HCT116 (cell line): ENCODE data around the gene BPTF. TPM values are rescaled to one million over a fixed set of nuclear protein-coding genes. Genes with fewer than 3 reads are reported as not detected.

Source experiments
- ATAC-seq: fragments of 200-7000 bp; cut with Tn5 transposase; 2 replicates; pipeline ENCODE4 v1.9.1; 2020; ENCODE audit warnings: mild to moderate bottlenecking, moderate library complexity
- BruUV-seq: library from RNA; stranded (reverse); fragments of 400-500 nt; replicated peaks from 2 replicates; lab custom pipeline; 2021; lab: Mats Ljungman, UMichigan
- CTCF ChIA-PET: fragments of 300-600 bp; sonication (Branson Sonifier 250); formaldehyde crosslinking; loops from one replicate; lab custom pipeline; 2021; ENCODE audit warnings: antibody characterized with exemption; lab: Charles Lee
- POLR2A ChIA-PET: fragments of 300-600, 350-600 bp; sonication (Branson Sonifier 250); formaldehyde crosslinking; loops from one replicate; lab custom pipeline; 2021; ENCODE audit warnings: antibody characterized with exemption; lab: Charles Lee
- RAD21 ChIA-PET, 2 experiments: fragments of 300-600 bp; sonication (Branson Sonifier 250); formaldehyde crosslinking; loops; one replicate each; lab custom pipeline; 2023; ENCODE audit warnings: low total read pairs in 2 of 2; ENCODE audit not compliant: uncharacterized antibody in 2 of 2, unreplicated experiment in 2 of 2, low non-redundant PET in 1 of 2; lab: Charles Lee
- DNase-seq: peaks from one replicate; pipeline ENCODE4 v3.0.0-alpha.2; 2010; ENCODE audit warnings: low read depth, low spot score
- H2AFZ ChIP-seq: fragments of 200-600 bp; shearing (Covaris generic), sonication (generic); 2 replicates; pipeline ENCODE4 v1.6.1; 2017; ENCODE audit warnings: low read depth, mixed run types, mixed read lengths, antibody characterized with exemption, low read length; ENCODE audit not compliant: poor library complexity, severe bottlenecking
- H3K27ac ChIP-seq: 2 replicates; pipeline ENCODE4 v1.5.1; 2012; ENCODE audit warnings: low read depth, low read length
- H3K27me3 ChIP-seq: fragments of 200-600 bp; sonication (generic); 2 replicates; pipeline ENCODE4 v1.6.1; 2016; ENCODE audit warnings: mixed run types, low read length, mixed read lengths; ENCODE audit not compliant: insufficient read depth
- H3K36me3 ChIP-seq, 2 experiments: fragments of 200-500 bp in 1 of 2; fragments of 200-600 bp in 1 of 2; sonication (Bioruptor generic) in 1 of 2; sonication (generic) in 1 of 2; 2 replicates each; pipeline versions ENCODE4 v1.5.1 to v1.6.1; 2014 to 2016; ENCODE audit warnings: low read length in 2 of 2, inconsistent platforms in 1 of 2, mixed read lengths in 1 of 2, mixed run types in 1 of 2; ENCODE audit not compliant: insufficient read depth in 2 of 2, control insufficient read depth in 1 of 2
- H3K4me1 ChIP-seq, 2 experiments: fragments of 200-600 bp in 1 of 2; sonication (generic) in 1 of 2; 2 replicates each; pipeline versions ENCODE4 v1.5.1 to v1.6.1; 2012 to 2017; ENCODE audit warnings: low read length in 2 of 2, inconsistent platforms in 1 of 2, mild to moderate bottlenecking in 1 of 2, mixed read lengths in 1 of 2, mixed run types in 1 of 2, moderate library complexity in 1 of 2; ENCODE audit not compliant: insufficient read depth in 2 of 2, control insufficient read depth in 1 of 2
- H3K4me2 ChIP-seq: fragments of 200-600 bp; sonication (generic); 2 replicates; pipeline ENCODE4 v1.6.1; 2017; ENCODE audit warnings: mixed run types, low read length, mixed read lengths
- H3K4me3 ChIP-seq, 2 experiments: fragments of 200-600 bp in 1 of 2; sonication (generic) in 1 of 2; replicated peaks in 1 of 2; 2 replicates each; pipeline ENCODE4 v1.5.1; 2011 to 2016; ENCODE audit warnings: low read length in 2 of 2, control low read depth in 1 of 2, low read depth in 1 of 2, mild to moderate bottlenecking in 1 of 2, mixed read lengths in 1 of 2, mixed run types in 1 of 2
- H3K79me2 ChIP-seq: fragments of 200-600 bp; sonication (generic); 2 replicates; pipeline ENCODE4 v1.6.1; 2017; ENCODE audit warnings: mild to moderate bottlenecking, mixed run types, low read length, moderate library complexity, mixed read lengths; ENCODE audit not compliant: insufficient read depth
- H3K9ac ChIP-seq: fragments of 200-600 bp; sonication (generic); 2 replicates; pipeline ENCODE4 v1.6.1; 2016; ENCODE audit warnings: low read length, mixed read lengths
- H3K9me2 ChIP-seq: fragments of 200-600 bp; sonication (generic), shearing (Covaris generic); 2 replicates; pipeline ENCODE4 v1.6.1; 2017; ENCODE audit warnings: mixed run types, mild to moderate bottlenecking, moderate library complexity; ENCODE audit not compliant: insufficient read depth
- H3K9me3 ChIP-seq, 2 experiments: fragments of 200-500 bp in 1 of 2; fragments of 200-600 bp in 1 of 2; sonication (Bioruptor generic) in 1 of 2; sonication (generic) in 1 of 2; 2 replicates each; pipeline ENCODE4 v1.6.1; 2014 to 2017; ENCODE audit warnings: low read length in 2 of 2, mixed read lengths in 2 of 2, inconsistent platforms in 1 of 2, low read depth in 1 of 2, mild to moderate bottlenecking in 1 of 2, mixed run types in 1 of 2, moderate library complexity in 1 of 2; ENCODE audit not compliant: control insufficient read depth in 1 of 2, insufficient read depth in 1 of 2
- H4K20me1 ChIP-seq: fragments of 200-600 bp; sonication (generic), shearing (Covaris generic); 2 replicates; pipeline ENCODE4 v1.6.1; 2017; ENCODE audit warnings: mixed run types, mild to moderate bottlenecking, moderate library complexity; ENCODE audit not compliant: insufficient read depth
- CBX3 ChIP-seq: IDR thresholded peaks from 2 replicates; pipeline ENCODE4 v1.6.1; 2012; ENCODE audit warnings: low read depth
- CEBPB ChIP-seq: IDR thresholded peaks from 2 replicates; pipeline ENCODE4 v1.6.1; 2012; ENCODE audit warnings: low read depth
- EGR1 ChIP-seq: IDR thresholded peaks from 2 replicates; pipeline ENCODE4 v1.6.1; 2012; ENCODE audit warnings: low read depth
- ELF1 ChIP-seq: IDR thresholded peaks from 2 replicates; pipeline ENCODE4 v1.6.1; 2012; ENCODE audit warnings: low read depth, borderline replicate concordance
- EZH2 ChIP-seq: fragments of 200-600 bp; sonication (generic); IDR thresholded peaks from 2 replicates; pipeline ENCODE4 v1.6.1; 2017; ENCODE audit warnings: antibody characterized with exemption, mixed run types
- EZH2phosphoT487 ChIP-seq: fragments of 200-600 bp; IDR thresholded peaks from 2 replicates; pipeline ENCODE4 v1.6.1; 2018; ENCODE audit warnings: antibody characterized with exemption, borderline replicate concordance
- FOSL1 ChIP-seq: IDR thresholded peaks from 2 replicates; pipeline ENCODE4 v1.6.1; 2012; ENCODE audit warnings: low read depth
- JUND ChIP-seq: IDR thresholded peaks from 2 replicates; pipeline ENCODE4 v1.6.1; 2012
- POLR2A ChIP-seq: IDR thresholded peaks from 2 replicates; pipeline ENCODE4 v1.7.0; 2011; ENCODE audit warnings: borderline replicate concordance; ENCODE audit not compliant: insufficient read depth, insufficient read length; ENCODE audit errors: extremely low read depth
- POLR2AphosphoS5 ChIP-seq: IDR thresholded peaks from 2 replicates; pipeline ENCODE4 v1.6.1; 2011; ENCODE audit warnings: mild to moderate bottlenecking, low read depth, low read length, moderate library complexity
- RAD21 ChIP-seq: IDR thresholded peaks from 2 replicates; pipeline ENCODE4 v1.6.1; 2012; ENCODE audit warnings: low read depth, mild to moderate bottlenecking
- SP1 ChIP-seq: IDR thresholded peaks from 2 replicates; pipeline ENCODE4 v1.6.1; 2012; ENCODE audit warnings: low read depth
- SRF ChIP-seq: IDR thresholded peaks from 2 replicates; pipeline ENCODE4 v1.6.1; 2012; ENCODE audit warnings: low read depth
- TCF7L2 ChIP-seq: IDR thresholded peaks from 2 replicates; pipeline ENCODE4 v1.7.0; 2011; ENCODE audit warnings: borderline replicate concordance, inconsistent platforms; ENCODE audit not compliant: insufficient read depth, insufficient read length; ENCODE audit errors: extremely low read depth
- YY1 ChIP-seq: IDR thresholded peaks from 2 replicates; pipeline ENCODE4 v1.6.1; 2011; ENCODE audit warnings: low read length, low read depth, moderate library complexity, mild to moderate bottlenecking; ENCODE audit not compliant: insufficient replicate concordance; ENCODE audit errors: extremely low read depth
- ZFX ChIP-seq: fragments of 450-650 bp; IDR thresholded peaks from 2 replicates; pipeline ENCODE4 v1.6.1; 2017
- ZNF274 ChIP-seq: fragments of 200-500 bp; sonication (Bioruptor generic); IDR thresholded peaks from 2 replicates; pipeline ENCODE4 v1.6.1; 2014; ENCODE audit warnings: mild to moderate bottlenecking, low read depth, low read length, inconsistent platforms
- intact Hi-C: fragments of 100-400 bp; cut with micrococcal nuclease; formaldehyde crosslinking; loops from 2 replicates; pipeline ENCODE4 v1.10.0; 2022
- total RNA-seq: library from RNA; stranded (reverse); gene quantifications from one replicate; pipeline ENCODE4 v1.2.1, GENCODE V29; 2021; ENCODE audit not compliant: unreplicated experiment
- TF ChIP-seq, protein P1 (sequence below): IDR thresholded peaks from 2 replicates; pipeline ENCODE4 v1.6.1; 2011; ENCODE audit warnings: mild to moderate bottlenecking, low read length, moderate library complexity; ENCODE audit not compliant: insufficient replicate concordance; ENCODE audit errors: extremely low read depth
- TF ChIP-seq, protein P2 (sequence below), 3 experiments: fragments of 200-600 bp in 1 of 3; sonication (generic) in 1 of 3; IDR thresholded peaks in 2 of 3; conservative IDR thresholded peaks in 1 of 3; 2 replicates each; pipeline ENCODE4 v1.5.1; 2012 to 2017; ENCODE audit warnings: low read depth in 2 of 3, low read length in 2 of 3, antibody characterized with exemption in 1 of 3, borderline replicate concordance in 1 of 3, control low read depth in 1 of 3, mild to moderate bottlenecking in 1 of 3, mixed read lengths in 1 of 3, mixed run types in 1 of 3, moderate library complexity in 1 of 3; ENCODE audit not compliant: insufficient read depth in 1 of 3
- TF ChIP-seq, protein P3 (sequence below): IDR thresholded peaks from 2 replicates; pipeline ENCODE4 v1.6.1; 2012

Gene BPTF
- total RNA-seq, 1 experiment from 2014 or later, result 114 TPM

DNA sequence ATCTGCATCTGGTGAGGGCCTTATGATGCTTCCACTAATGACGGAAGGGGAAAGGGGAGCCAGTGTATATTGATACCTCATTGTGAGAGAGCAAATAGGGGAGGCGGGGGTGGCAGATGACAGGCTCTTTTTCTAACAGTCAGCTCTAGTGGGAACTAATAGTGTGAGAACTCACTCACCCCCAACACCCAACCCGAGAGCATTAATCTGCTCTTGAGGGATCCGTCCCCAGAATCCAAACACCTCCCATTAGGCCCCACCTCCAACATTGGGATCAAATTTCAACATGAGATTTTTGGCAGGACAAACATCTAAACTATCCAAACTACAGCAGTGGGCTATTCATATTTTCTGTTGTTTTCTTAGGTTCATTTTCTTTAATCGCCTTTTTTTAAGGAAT, 54.4 kb downstream of the BPTF start:
- peaks cover 6% of the 10 kb centered on the region; the same call in 1 of the 2 replicates for H4K20me1 ChIP-seq
- H3K36me3 ChIP-seq, result peaks cover 0 to 4% of the 10 kb centered on the region in 2 experiments; a peak in 2 of 4 replicates
- H3K27me3 ChIP-seq, result no peaks in the 10 kb centered on the region
- TF ChIP-seq EZH2 (no peak), JUND (no peak), EGR1 (no peak), SRF (no peak), TCF7L2 (no peak), EZH2phosphoT487 (no peak), RAD21 (no peak), ZFX (no peak), CBX3 (no peak), SP1 (no peak), YY1 (no peak), POLR2A (no peak), FOSL1 (no peak), CEBPB (no peak), ELF1 (no peak), POLR2AphosphoS5 (no peak), ZNF274 (no peak)
- TF ChIP-seq, protein P1, sequence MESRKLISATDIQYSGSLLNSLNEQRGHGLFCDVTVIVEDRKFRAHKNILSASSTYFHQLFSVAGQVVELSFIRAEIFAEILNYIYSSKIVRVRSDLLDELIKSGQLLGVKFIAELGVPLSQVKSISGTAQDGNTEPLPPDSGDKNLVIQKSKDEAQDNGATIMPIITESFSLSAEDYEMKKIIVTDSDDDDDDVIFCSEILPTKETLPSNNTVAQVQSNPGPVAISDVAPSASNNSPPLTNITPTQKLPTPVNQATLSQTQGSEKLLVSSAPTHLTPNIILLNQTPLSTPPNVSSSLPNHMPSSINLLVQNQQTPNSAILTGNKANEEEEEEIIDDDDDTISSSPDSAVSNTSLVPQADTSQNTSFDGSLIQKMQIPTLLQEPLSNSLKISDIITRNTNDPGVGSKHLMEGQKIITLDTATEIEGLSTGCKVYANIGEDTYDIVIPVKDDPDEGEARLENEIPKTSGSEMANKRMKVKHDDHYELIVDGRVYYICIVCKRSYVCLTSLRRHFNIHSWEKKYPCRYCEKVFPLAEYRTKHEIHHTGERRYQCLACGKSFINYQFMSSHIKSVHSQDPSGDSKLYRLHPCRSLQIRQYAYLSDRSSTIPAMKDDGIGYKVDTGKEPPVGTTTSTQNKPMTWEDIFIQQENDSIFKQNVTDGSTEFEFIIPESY, result no peak
- TF ChIP-seq, protein P2, sequence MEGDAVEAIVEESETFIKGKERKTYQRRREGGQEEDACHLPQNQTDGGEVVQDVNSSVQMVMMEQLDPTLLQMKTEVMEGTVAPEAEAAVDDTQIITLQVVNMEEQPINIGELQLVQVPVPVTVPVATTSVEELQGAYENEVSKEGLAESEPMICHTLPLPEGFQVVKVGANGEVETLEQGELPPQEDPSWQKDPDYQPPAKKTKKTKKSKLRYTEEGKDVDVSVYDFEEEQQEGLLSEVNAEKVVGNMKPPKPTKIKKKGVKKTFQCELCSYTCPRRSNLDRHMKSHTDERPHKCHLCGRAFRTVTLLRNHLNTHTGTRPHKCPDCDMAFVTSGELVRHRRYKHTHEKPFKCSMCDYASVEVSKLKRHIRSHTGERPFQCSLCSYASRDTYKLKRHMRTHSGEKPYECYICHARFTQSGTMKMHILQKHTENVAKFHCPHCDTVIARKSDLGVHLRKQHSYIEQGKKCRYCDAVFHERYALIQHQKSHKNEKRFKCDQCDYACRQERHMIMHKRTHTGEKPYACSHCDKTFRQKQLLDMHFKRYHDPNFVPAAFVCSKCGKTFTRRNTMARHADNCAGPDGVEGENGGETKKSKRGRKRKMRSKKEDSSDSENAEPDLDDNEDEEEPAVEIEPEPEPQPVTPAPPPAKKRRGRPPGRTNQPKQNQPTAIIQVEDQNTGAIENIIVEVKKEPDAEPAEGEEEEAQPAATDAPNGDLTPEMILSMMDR (IDR thresholded peaks at IDR 0.05 in 2 of 3, conservative IDR thresholded peaks at IDR 0.05 in 1 of 3; ENCODE audit: borderline replicate concordance in 1 of 3, insufficient read depth in 1 of 3, low read depth in 2 of 3, low read length in 2 of 3), result no peak
- TF ChIP-seq, protein P3, sequence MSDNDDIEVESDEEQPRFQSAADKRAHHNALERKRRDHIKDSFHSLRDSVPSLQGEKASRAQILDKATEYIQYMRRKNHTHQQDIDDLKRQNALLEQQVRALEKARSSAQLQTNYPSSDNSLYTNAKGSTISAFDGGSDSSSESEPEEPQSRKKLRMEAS, result no peak
- CTCF ChIA-PET, result no interaction called here
- H3K9ac ChIP-seq, result no peak overlapping the region
- no TSS peak for BruUV-seq
- intact Hi-C loops, result no loop called here
- DNase-seq (no peak), ATAC-seq (no peak)
- RAD21 ChIA-PET, result no interaction called here
- no peaks in the 10 kb centered on the region for H3K9me2 ChIP-seq
- no peak overlapping the region for H3K27ac ChIP-seq
- no peak overlapping the region for H2AFZ ChIP-seq
- peaks cover 29% of the 10 kb centered on the region for H3K79me2 ChIP-seq
- H3K4me3 ChIP-seq, result no peak overlapping the region
- no peaks in the 10 kb centered on the region for H3K9me3 ChIP-seq
- H3K4me1 ChIP-seq, result no peaks in the 10 kb centered on the region
- no peak overlapping the region for H3K4me2 ChIP-seq
- POLR2A ChIA-PET, result no interaction called here
